GM18858 (cell line): ENCODE measurements around the gene GRIK5.
"Not testable (repeated sequence)": the region's sequence is repeated elsewhere in the genome, so short reads cannot be mapped to it uniquely, and the experiment has no call there.

Experiments used
- ATAC-seq: cut with Tn5 transposase; IDR thresholded peaks from one replicate; pipeline ENCODE4 v1.9.1; 2021; ENCODE audit not compliant: unreplicated experiment

The GRIK5 gene

GRCh38 chr19:42053037-42053935 lies 16.7 kb downstream of the GRIK5 start:
- no peak for ATAC-seq

DNA sequence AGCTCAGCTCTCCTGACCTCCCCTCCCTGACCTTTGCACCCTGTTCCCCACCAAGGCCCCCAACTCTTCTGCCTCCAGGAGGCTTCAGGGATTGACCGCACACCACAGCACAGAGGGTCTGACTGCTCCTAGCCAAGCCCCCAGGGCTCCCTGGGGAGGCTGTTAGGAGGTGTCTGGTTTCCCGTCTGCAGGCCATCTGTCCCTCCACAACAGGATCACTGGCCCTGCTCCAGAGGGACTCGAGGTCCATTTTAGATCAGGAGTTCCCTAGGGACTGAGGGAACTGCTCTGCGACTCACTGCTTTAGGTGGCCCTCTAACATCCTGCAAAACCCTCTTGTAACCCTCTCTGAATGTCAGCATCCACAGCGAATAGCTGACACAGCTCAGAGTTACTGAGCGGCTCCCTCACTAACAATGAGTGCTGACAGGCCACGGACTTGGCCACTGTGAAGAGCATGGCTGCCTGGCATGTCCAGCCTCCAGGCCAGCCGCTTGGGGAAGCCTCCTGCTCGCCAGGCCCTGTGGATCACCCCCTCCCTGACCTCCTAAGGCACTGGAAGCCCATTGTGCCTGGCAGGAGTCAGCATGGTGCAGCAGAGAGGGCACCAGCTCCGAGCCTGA lies 17.7 kb downstream of the GRIK5 start:
- ATAC-seq: no peak

DNA sequence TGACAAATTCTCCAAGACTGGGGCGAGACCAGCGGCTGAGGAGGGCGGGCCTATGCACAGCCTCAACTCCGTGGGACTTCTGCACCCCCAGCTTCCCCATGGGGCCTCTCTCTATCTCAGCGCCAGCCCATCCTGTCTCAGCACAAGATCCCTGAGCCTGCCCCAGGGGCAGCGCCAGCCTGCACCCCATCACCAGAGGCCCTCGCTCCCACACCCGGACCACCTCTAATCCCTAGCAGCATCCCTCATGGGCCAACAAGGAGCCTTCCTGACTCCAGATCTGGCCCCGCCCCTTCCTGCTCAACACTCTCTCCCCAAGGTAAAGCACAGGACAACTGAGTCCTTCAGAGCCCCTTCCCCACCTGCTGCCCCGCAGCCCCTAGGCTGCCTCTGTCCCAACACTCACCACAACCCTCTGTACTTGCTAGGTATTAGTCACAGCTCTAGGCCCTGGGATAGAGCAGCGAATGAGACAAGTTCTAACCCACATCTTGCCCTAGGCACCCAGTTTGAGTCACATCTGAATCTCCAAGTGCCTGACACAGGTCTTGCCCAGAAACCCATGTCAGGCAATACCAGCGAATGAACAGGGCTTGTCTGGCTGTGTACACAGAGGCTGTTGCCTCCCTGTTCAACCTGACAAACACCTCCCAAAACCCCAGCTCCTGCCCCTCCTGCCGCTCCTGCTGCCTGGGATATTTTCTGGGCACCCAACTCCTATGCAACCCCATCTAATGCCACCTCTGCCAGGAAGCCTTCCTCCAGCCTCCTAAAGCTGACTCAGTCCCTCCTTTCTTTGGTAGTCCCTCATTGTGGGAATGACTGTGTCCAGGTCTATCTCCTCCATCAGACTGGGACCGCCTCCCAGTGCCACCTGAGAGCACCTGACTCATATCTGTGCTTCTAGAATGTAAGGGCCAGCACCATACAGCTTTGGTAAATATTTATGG lies 18.6 kb downstream of the GRIK5 start:
- no peak for ATAC-seq

DNA sequence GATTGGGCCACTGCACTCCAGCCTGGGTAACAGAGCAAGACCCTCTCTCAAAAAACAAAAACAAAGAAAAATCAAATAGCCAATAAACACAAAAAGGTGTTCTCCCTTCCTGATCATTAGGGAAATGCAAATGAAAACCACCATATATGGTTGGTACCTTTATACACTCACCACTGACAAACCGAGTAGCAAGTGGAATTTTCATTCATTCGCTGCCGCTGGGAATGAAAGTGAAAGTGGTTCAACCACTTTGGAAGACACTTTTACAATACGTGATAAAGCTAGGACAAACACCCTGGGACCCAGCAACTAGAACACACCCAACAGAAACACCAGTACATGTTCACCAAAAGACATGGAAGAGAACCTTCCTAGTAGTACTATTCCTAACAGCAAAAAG lies 21.0 kb downstream of the GRIK5 start:
- no peak for ATAC-seq

GRCh38 chr19:42045575-42045974 lies 24.4 kb downstream of the GRIK5 start:
- no peak for ATAC-seq

DNA sequence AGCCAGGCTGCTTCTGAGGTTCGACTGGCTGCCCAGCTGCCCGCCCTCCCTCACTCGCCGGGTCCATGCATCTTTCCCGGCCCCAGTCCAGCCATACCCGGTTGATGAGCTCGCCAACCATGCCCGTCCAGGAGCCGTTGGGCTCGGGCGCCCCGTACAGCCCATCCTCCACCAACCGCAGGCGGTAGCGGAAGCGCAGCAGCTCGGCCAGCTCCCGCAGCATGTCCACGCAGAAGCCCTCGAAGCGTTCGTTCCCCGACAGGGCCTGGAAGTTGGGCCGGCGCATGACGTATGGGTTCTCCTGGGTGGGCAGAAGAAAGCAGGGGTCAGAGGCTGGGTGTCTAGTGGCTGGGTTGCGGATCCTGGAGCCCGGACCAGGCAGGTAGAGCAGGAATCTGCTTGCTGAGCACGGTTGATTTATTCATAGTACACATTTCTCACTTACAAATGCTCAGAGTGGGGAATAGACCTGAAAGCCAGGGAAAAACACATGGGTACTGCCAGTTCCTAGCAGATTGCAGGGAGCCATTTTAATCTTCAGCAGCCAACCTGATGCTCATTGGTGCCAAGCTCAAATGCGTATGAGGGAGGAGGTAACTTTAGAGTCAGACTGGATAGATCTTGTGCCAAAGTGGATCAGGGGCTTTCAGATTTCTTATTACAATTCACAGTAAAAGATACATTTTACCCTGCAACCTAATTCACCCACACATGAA lies 27.4 kb downstream of the GRIK5 start:
- no peak for ATAC-seq

- ATAC-seq: not testable (repeated sequence)
Observed at GRCh38 chr19:42040491-42040890, 29.5 kb downstream of the GRIK5 start.

DNA sequence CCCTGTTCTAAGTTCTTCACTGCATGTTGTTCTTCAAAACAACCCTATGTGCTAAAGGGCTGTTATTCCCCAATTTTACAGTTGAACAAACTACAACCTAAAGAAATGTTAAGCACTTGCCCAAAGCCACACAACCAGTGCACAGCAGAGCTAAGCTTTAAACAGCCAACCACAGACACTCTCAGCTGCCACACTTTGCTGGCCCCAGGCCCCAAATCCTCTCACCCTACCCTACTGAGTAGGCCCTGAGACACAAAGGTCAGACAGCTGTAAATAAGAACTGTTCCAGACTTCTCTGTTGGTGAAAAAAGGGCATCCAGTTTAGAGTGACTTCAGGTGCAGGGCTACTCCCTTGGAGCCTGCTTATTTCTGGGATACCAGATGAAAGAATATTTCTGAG lies 30.0 kb downstream of the GRIK5 start:
- no peak for ATAC-seq

GRCh38 chr19:42038666-42039065 lies 31.3 kb downstream of the GRIK5 start:
- ATAC-seq: no peak

- ATAC-seq: no peak
Observed at GRCh38 chr19:42037649-42038048, 32.4 kb downstream of the GRIK5 start.

GRCh38 chr19:42034640-42035391 lies 35.2 kb downstream of the GRIK5 start:
- ATAC-seq: not testable (repeated sequence)

DNA sequence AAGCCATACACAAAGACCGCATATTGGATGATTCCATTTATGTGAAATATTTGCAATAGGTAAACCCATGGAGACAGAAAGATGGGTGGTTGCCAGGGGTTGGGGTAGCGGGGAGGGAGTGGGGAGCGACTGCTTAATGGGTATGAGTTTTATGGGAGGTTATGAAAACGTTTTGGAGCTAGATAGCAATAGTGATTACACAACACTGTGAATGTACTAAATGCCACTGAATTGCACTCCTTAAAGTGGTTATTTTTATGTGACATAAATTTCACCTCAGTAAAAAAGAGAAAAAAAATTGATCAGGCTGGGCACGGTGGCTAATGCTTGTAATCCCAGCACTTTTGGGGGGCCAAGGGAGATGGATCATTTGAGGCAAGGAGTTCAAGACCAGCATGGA lies 36.6 kb downstream of the GRIK5 start:
- ATAC-seq: no peak

DNA sequence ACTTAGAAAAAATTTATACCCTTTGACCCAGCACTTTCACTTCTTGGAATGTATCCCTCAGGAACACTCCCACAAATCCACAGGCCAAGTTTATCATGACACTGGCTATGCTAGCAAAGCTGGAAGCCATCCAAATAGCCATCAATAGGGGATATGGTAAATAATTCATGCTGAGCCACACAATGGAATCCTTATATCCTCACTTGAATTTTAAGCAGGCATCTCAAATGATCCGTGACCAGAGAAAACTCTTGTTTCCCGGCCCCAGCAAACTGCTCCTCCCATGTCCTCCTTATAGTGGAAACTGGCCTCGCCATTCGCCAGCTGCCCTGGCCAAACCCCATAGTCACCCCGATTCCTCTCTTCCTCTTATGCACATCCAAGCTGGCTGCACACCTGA lies 37.6 kb downstream of the GRIK5 start:
- no peak for ATAC-seq

DNA sequence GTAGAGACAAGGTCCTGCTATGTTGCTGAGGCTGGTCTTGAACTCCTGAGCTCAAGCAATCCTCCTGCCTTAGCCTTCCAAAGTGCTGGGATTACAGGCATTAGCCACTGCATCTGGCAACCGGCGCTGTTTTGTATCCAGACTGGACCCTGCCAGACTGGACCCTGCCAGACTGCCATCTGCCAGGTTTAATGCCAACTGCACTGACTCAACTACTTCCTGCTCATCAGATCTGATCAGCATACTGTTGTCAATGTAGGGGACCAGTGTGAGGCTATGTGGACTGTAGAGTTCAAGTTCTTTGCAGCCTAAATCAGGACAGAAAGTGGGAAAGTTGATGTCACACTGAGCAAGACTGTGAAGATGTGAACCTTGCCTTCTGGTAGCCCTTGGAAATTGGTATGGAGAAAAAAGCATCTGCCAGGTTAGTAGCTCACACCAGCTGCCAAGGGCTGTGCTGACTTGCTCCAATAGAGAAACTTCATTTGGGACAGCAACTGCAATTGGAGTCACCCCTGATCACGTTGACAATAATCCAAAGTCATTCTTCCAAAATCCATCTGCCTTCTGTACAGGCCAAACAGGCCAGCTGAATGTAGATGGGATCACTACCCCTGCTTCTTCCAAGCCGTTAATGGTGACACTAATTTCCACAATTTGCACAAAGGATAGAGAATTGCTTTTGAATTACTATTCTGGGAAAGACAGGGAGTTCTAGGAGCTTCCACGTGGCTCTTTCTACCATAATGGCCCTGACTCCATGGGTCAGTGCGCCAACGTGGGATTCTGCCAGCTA lies 39.2 kb downstream of the GRIK5 start:
- ATAC-seq: no peak

DNA sequence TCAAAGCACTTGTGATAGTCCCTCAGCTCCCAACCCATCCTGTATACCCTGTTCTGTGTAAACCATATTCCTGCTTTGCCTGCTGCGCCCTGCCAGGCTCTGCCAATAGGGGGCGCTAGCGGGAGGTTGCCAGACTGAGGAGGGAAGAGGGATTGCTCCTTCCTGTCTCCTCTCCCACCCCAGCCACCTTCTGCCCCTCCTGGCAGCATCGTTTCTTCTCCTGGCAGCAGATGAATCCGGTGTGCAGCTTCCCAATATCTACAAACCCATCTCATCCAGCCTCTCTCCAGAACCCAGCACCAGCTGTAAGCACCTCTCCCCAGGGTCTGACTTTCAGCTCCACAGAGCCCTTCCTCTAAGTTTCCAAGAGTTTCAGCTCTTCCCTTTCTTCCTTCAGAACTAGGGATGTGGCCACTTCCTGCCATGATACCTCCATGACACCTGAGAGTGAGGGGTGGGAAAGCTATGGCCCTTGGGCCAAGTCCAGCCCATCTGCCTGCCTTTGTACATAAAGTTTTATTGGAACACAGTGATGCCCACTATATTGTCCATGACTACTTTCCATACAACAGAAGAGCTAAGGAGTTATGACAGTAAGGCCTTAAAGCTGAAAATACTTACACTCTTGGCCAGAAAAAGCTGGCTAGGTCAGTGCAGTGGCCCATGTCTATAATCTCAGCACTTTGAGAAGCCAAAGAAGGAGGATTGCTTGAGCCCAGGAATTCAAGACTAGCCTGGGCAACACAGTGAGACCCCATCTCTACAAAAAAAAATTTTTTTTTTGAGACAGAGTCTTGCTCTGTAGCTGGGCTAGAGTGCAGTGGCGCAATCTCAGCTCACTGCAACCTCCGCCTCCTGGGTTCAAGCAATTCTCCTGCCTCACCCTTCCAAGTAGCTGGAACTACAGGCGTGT lies 41.4 kb downstream of the GRIK5 start:
- ATAC-seq: no peak

DNA sequence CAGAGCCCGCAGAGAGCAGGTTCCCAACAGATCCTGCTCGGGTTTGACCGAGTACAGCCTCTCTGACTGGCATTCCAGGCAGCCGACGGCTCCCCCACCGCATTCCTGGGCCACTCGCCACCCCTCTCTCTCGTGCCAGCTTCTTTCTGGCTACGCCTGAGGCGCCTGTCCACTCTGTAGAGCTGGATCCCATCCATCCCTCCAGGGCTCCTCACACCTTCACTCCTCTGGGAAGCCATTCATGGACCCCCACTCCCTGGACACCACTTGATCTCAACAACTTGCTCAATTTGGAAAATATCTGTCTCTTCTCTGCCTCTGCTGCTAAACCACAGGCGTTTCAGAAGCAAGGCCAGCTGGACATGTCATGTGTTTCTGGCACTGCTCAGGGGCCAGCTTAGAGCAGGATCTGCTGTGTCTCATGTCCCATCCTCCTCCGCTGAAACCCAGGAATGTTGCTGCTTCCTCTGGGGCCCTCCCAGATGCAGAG lies 45.3 kb downstream of the GRIK5 start:
- no peak for ATAC-seq

- ATAC-seq: no peak
Observed at GRCh38 chr19:42023943-42024260, 46.1 kb downstream of the GRIK5 start.
